Neuron (in vitro differentiated cells): ENCODE data around the gene PSMD12.
"Not testable (repeated sequence)": the region's sequence is repeated elsewhere in the genome, so short reads cannot be mapped to it uniquely, and the experiment has no call there.

Experiments used
- H2AFZ ChIP-seq: one replicate; pipeline ENCODE4 v1.6.1; 2013; ENCODE audit warnings: low read depth, mild to moderate bottlenecking, inconsistent platforms, low read length, moderate library complexity
- H3K27me3 ChIP-seq: one replicate; pipeline ENCODE4 v1.6.1; 2013; ENCODE audit warnings: low read length; ENCODE audit not compliant: insufficient read depth
- H3K36me3 ChIP-seq: one replicate; pipeline ENCODE4 v1.6.1; 2013; ENCODE audit warnings: low read length; ENCODE audit not compliant: insufficient read depth
- H3K4me1 ChIP-seq: one replicate; pipeline ENCODE4 v1.6.1; 2013; ENCODE audit warnings: low read length; ENCODE audit not compliant: insufficient read depth
- H3K4me3 ChIP-seq: 2 replicates; pipeline ENCODE4 v1.5.1; 2013; ENCODE audit warnings: mild to moderate bottlenecking, low read length, moderate library complexity
- H3K9me3 ChIP-seq: one replicate; pipeline ENCODE4 v1.6.1; 2013; ENCODE audit warnings: low read length

Gene PSMD12

DNA sequence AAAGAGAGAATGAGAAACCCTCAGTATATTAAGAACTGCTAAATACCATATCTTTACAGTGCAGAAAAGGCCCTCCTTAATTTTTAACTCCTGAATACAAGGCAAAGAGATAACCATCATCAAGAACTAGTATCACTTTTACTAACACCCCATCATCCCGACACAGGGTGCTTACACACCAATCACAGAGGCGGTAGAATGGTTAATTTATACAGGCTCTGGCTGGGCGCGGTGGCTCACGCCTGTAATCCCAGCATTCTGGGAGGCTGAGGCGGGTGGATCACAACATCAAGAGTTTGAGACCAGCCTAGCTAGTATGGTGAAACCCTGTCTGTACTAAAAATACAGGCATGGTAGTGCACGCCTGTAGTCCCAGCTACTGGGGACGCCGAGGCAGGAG, 4.2 kb downstream of the PSMD12 start:
- Histone ChIP-seq H3K4me3 (no peak overlapping the region), H3K4me1 (peaks cover 15% of the 10 kb centered on the region), H3K36me3 (peaks cover 28% of the 10 kb centered on the region), H3K27me3 (no peaks in the 10 kb centered on the region), H2AFZ (no peak overlapping the region), H3K9me3 (no peaks in the 10 kb centered on the region)

DNA sequence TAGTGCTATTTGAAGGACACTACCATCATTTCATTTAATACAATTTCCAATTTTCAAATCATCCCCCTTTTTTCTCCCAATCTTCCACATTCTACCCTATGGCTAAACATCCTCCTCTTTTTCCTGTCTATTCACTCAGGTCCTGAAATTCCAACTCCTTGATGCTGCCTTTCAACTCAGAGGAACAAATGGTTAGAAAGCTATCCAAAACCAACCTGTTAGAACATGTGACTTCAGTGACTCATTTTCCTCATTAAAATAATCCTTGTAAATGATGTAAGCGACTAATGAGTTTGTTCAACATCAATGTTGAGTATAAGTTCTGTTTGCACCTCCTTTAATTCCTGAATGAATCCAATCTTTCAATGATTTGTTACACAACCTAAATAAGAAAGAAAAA, 5.5 kb downstream of the PSMD12 start:
- no peak overlapping the region for H3K4me3 ChIP-seq
- no peak overlapping the region for H2AFZ ChIP-seq
- H3K27me3 ChIP-seq: no peaks in the 10 kb centered on the region
- no peaks in the 10 kb centered on the region for H3K9me3 ChIP-seq
- H3K36me3 ChIP-seq: peaks cover 38% of the 10 kb centered on the region
- peaks cover 15% of the 10 kb centered on the region for H3K4me1 ChIP-seq

DNA sequence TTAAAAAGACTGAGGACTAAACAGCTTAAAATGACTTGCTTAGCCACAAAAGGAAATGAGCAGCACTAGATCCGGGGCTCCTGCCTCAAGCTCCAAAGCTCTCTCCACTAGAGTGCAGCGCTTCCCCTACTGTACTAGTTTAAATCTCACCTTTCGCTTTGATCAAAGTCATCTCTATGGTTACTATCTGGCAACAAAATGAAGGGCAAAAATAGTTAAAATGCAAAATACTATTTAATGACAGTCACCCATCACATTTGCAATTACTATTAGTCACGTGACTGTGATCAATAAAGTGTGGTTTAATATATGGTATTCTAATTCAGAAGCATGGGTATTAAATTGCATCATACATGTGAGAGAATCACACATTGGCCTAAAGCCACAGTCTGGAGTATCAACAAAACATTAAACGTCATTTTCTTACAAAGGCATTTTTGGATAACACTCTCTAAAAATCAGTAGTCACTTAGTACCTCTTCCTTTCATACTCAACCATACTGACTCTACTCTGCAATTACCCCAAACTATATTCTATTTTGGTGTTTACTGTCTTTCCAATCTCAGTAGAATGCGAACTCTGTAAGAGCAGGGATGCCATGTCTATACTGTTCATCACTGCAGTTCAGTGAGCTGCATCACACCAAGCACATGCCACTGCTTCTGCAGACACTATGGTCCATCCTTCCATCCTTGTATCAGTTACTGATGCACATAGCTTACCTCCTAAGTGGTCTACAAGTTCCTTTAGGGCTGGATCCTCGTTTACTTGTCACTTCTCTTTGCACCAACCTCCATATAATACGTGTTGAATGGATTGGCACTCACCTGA, 6.2 kb downstream of the PSMD12 start:
- Histone ChIP-seq H3K4me1 (peaks cover 11% of the 10 kb centered on the region), H3K4me3 (no peak overlapping the region), H3K9me3 (no peaks in the 10 kb centered on the region), H2AFZ (no peak overlapping the region), H3K36me3 (peaks cover 45% of the 10 kb centered on the region), H3K27me3 (no peaks in the 10 kb centered on the region)

DNA sequence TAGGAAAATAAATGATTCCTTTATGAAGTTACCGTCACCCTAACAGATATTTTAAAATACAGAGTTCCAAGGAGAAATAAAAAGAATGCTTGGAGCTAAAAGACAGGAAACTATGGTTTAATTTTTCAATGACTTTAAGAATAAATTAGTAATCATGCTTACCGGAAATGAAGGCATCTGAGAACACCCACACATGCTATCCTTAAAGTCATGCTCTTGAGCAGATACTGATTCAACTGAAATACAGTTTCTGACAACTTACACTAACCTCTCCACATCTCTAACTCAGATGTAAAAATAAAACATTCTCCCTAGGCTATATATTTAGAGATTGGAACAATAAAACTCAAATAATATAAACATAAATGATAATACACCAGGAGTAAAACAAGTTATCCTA, 7.8 kb downstream of the PSMD12 start:
- no peak overlapping the region for H3K4me3 ChIP-seq
- H3K27me3 ChIP-seq: no peaks in the 10 kb centered on the region
- H3K36me3 ChIP-seq: peaks cover 56% of the 10 kb centered on the region
- H2AFZ ChIP-seq: no peak overlapping the region
- no peaks in the 10 kb centered on the region for H3K9me3 ChIP-seq
- H3K4me1 ChIP-seq: no peaks in the 10 kb centered on the region

DNA sequence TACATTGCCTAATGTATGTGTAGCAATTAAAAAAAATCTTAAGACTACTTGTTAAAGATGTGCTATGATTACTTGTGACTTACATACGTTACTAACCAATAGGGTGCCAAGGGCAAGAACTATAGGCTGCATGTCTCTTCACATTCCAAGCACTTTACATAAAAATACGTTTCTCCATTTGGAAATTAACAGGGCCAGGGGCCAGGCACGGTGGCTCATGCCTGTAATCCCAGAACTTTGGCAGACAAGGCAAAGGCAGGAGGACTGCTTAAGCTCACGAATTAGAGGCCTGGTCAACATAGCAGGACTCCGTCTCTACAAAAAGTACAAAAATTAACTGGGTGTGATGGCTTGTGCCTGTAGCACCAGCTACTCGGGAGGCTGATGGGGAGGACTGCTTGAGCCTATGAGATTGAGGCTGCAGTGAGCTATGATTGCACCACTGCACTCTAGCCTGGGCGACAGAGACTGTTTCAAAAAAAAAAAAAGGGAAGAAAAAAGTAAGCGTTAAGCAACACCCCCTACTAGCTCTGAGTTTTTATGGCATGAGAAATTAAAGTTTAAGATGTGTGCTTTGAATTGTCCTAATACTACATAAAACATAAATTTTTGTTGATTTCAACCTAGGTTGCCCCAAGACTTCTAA, 12.3 kb downstream of the PSMD12 start:
- H3K27me3 ChIP-seq: no peaks in the 10 kb centered on the region
- H3K36me3 ChIP-seq: peaks cover 68% of the 10 kb centered on the region
- peaks cover 5% of the 10 kb centered on the region for H3K9me3 ChIP-seq
- no peak overlapping the region for H2AFZ ChIP-seq
- H3K4me3 ChIP-seq: no peak overlapping the region
- H3K4me1 ChIP-seq: no peaks in the 10 kb centered on the region

DNA sequence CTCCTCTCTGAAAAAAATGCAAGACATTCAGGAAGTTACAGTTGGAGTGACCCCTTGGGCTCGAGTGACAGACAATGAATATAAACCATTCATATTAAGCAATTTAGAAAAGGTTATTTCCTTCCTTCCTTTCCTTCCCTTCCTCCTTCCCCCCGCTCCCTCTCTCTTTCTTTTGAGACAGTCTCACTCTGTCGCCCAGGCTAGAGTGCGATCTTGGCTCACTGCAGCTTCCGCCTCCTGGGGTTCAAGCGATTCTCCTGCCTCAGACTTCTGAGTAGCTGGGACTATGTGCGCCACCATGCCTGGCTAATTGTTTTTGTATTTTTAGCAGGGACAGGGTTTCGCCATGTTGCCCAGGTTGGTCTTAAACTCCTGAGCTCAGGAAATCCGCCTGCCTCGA, 13.2 kb downstream of the PSMD12 start:
- no peak overlapping the region for H3K4me3 ChIP-seq
- H2AFZ ChIP-seq: no peak overlapping the region
- H3K4me1 ChIP-seq: no peaks in the 10 kb centered on the region
- H3K9me3 ChIP-seq: peaks cover 11% of the 10 kb centered on the region
- H3K36me3 ChIP-seq: peaks cover 75% of the 10 kb centered on the region
- no peaks in the 10 kb centered on the region for H3K27me3 ChIP-seq

DNA sequence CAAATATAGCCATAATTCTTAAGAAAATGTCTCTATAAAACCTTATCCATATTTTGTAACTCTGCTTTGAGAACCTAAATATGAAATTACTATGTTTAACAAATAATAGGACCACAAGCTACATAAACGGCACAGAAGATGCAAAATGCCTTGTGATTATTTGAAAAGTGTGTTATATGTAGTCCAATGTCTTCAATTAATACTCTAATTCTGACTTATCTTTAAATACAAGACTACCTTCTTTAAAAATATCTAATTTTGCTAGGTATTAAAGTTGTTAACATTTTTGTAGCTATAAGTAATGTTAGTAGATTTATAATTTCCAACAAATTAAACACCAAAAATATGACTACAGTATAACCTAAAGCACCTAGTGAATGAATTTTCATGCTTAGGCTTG, 17.0 kb downstream of the PSMD12 start:
- H3K4me3 ChIP-seq: no peak overlapping the region
- no peaks in the 10 kb centered on the region for H3K27me3 ChIP-seq
- no peak overlapping the region for H2AFZ ChIP-seq
- peaks cover 77% of the 10 kb centered on the region for H3K36me3 ChIP-seq
- peaks cover 15% of the 10 kb centered on the region for H3K9me3 ChIP-seq
- H3K4me1 ChIP-seq: no peaks in the 10 kb centered on the region

DNA sequence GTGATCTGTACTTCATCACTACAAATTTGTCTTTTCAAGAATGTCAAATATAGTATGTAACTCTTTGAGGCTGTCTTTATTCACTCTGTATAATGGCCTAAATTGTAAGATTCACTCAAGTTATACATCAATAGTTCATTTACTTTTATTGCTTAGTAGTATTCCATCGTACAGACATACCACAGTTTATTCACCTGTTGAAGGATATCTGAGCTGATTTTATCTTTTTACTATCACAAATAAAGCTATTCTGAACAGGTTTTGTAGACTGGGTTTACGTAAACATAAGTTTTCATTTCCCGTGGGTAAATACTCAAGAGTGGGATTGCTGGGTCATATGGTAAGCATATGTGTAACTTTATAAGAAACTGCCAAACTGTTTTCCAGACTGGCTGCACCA, 18.6 kb downstream of the PSMD12 start:
- H3K9me3 ChIP-seq: peaks cover 15% of the 10 kb centered on the region
- H3K4me1 ChIP-seq: no peaks in the 10 kb centered on the region
- H3K36me3 ChIP-seq: peaks cover 77% of the 10 kb centered on the region
- no peak overlapping the region for H2AFZ ChIP-seq
- H3K27me3 ChIP-seq: no peaks in the 10 kb centered on the region
- no peak overlapping the region for H3K4me3 ChIP-seq

DNA sequence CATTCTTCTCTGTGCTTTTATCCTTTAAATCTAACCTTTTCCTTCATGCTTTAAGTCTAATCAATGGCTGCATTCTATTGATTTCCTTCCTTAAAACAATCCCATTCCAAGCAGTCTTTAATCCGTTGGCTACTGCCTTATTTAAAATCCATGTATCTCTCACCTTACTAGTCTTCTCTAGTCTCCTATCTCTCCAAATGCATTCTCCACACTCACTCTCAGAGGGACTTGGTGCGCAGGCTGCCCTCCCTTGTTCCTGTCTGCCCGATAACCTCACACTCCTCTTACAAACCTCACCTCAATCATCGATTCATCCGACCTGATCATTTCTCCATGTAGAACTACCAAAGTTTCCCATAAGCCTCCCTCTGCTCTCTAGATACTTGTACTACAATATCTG, 23.1 kb downstream of the PSMD12 start:
- no peak overlapping the region for H3K4me3 ChIP-seq
- no peaks in the 10 kb centered on the region for H3K4me1 ChIP-seq
- peaks cover 78% of the 10 kb centered on the region for H3K36me3 ChIP-seq
- peaks cover 5% of the 10 kb centered on the region for H3K9me3 ChIP-seq
- no peaks in the 10 kb centered on the region for H3K27me3 ChIP-seq
- no peak overlapping the region for H2AFZ ChIP-seq

DNA sequence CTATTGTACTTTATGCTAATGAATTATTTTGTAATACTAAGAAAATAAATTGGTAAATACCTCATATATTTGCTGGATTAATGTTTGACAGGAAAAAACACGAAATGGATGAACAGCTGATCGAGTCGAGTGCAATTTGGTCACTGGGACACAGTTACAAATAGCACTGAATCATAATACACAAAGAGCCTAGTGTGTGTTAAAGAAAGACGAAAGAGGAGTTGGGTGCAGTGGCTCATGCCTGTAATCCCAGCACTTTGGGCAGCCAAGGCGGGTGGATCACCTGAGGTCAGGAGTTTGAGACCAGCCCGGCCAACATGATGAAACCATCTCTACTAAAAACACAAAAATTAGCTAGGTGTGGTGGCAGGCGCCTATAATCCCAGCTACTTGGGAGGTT, 28.0 kb downstream of the PSMD12 start:
- not testable (repeated sequence) for H2AFZ ChIP-seq, H3K4me1 ChIP-seq, H3K9me3 ChIP-seq, H3K27me3 ChIP-seq, H3K4me3 ChIP-seq
- H3K36me3 ChIP-seq: peaks cover 38% of the 10 kb centered on the region

DNA sequence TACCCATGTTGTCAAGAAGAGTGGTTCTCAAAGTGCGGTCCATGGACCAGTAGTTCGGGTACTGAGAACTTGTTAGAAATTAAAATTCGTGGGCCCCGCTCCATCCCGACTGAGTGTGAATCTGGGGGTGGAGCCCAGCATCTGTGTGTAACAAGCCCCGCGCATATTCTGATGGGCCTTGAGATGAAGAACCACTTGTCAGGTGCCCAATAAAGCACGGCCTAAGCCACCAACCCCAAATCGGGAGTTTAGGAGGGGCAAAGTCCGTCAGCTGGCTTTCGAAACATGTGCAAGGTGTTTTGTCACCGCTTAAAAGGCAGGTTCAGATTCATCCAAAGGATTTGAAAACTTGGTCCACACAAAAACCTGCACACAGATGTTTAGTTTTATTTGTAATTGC, 29.5 kb downstream of the PSMD12 start:
- Histone ChIP-seq H2AFZ (no peak overlapping the region), H3K27me3 (no peaks in the 10 kb centered on the region), H3K4me3 (no peak overlapping the region), H3K36me3 (peaks cover 25% of the 10 kb centered on the region), H3K4me1 (no peaks in the 10 kb centered on the region), H3K9me3 (no peaks in the 10 kb centered on the region)

DNA sequence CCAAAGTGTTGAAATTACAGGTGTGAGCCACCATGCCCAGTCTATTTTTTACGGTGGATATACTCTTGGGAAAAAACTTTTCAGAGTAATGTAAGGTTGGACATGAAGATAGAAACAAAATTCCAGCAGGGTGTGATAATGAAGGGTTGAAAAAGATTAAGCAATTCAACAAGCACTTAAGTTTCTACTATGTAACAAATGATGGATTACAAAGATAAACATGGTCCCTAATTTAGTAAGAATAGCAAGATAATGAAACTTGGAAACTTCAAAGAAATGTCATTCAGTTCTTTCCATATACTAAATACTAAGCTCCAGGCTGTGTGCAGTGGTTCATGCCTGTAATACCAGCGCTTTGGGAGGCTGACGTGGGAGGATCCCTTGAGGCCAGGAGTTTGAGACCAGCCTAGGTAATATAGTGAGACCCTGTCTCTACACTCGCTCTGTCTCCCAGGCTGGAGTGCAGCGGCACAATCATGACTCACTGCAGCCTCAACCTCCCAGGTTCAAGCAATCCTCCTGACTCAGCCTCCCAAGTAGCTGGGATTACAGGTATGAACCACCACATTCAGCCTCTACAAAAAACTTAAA, 31.0 kb downstream of the PSMD12 start:
- H3K27me3 ChIP-seq: no peaks in the 10 kb centered on the region
- H2AFZ ChIP-seq: no peak overlapping the region
- H3K9me3 ChIP-seq: no peaks in the 10 kb centered on the region
- H3K4me1 ChIP-seq: no peaks in the 10 kb centered on the region
- H3K4me3 ChIP-seq: no peak overlapping the region
- H3K36me3 ChIP-seq: peaks cover 12% of the 10 kb centered on the region

DNA sequence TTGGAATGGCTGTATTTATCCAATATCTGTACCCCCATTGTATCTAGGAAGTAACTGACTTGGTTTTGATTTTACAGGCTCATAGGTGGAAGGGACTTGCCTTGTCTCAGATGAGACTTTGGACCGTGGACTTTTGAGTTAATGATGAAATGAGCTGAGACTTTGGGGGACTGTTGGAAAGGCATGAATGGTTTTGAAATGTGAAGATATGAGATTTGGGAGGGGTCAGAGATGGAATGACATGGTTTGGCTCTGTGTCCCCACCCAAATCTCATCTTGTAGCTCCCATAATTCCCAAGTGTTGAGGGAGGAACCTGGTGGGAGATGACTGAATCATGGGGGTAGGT, 34.2 kb downstream of the PSMD12 start:
- H3K9me3 ChIP-seq, H3K36me3 ChIP-seq, H2AFZ ChIP-seq, H3K27me3 ChIP-seq, H3K4me3 ChIP-seq, H3K4me1 ChIP-seq: not testable (repeated sequence)
